Neutrophil (primary cell): ENCODE measurements around the gene PMS1.

Experiments
- H3K27ac ChIP-seq: fragments of 200-600 bp; sonication (generic); 2 replicates; pipeline ENCODE4 v1.5.1; 2016; ENCODE audit warnings: mild to moderate bottlenecking, moderate library complexity
- H3K27me3 ChIP-seq: fragments of 200-600 bp; sonication (generic); 2 replicates; pipeline ENCODE4 v1.6.0; 2016; ENCODE audit warnings: mild to moderate bottlenecking
- H3K36me3 ChIP-seq: fragments of 200-600 bp; sonication (generic); 2 replicates; pipeline ENCODE4 v1.5.1; 2017
- H3K4me1 ChIP-seq, 2 experiments: fragments of 200-600 bp in 1 of 2; sonication (generic) in 1 of 2; 1 replicate in 1 of 2; 2 replicates in 1 of 2; pipeline versions ENCODE4 v1.5.1 to v1.6.1; 2013 to 2016; ENCODE audit warnings: low read depth in 1 of 2, low read length in 1 of 2, mild to moderate bottlenecking in 1 of 2, moderate library complexity in 1 of 2; ENCODE audit not compliant: control insufficient read depth in 1 of 2, insufficient read depth in 1 of 2
- H3K4me3 ChIP-seq, 2 experiments: fragments of 200-600 bp in 1 of 2; sonication (generic) in 1 of 2; 1 replicate in 1 of 2; 2 replicates in 1 of 2; pipeline ENCODE4 v1.5.1; 2013 to 2016; ENCODE audit warnings: low read depth in 1 of 2, low read length in 1 of 2, mild to moderate bottlenecking in 1 of 2, moderate library complexity in 1 of 2
- H3K9me3 ChIP-seq: fragments of 200-600 bp; sonication (generic); 2 replicates; pipeline ENCODE4 v1.5.1; 2016
- TF ChIP-seq, protein P1 (sequence below): fragments of 200-600 bp; sonication (generic); IDR thresholded peaks from 2 replicates; pipeline ENCODE4 v1.5.1; 2016; ENCODE audit warnings: antibody characterized with exemption

Gene PMS1

DNA sequence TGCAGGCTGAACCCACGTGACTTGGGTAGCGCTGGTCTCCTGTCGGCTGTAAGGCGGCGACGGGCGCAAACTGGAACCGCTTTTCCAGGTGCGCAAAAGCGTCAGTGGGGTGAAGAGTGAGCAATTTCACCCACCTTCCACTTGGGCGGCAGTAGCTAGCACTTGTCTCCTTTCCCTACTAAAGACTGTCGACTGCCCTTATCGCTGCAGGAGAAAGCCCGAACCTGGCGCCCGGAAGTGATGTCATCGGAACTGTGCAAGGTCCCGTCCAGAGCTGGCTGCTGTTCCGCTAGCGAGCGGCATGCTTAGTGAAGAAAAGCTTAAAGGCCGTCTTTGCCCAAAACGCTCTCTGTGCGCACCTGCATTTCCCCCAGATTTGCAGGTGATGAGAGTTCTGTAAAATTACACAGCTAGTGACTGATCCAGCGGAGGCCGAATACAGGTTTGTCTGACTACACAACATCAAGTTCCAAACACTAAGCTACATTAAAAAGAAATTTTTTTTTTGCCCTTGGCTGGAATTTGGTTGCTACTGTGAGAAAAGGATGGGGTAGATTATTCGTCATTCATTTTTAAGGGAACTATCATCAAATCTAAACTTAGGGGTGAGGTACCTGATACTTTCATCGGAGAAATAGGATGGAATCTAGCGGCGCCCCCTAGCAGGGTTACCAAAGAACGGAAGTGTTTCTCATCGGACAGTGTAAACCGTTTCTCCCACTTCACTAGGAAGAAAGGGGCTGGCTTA lies 21.5 kb upstream of the PMS1 start, which contains the start of gene OSGEPL1:
OSGEPL1 (minus strand) TSS at position 242 of the 748 bp plus-strand sequence. CDS start 1,152 bp downstream, outside the sequence.
- Histone ChIP-seq H3K27ac (peak within 1 kb of the TSS; percentile 86), H3K4me1 (peaks cover 5 to 9% of the 10 kb centered on the region in 2 experiments), H3K36me3 (peaks cover 9% of the 10 kb centered on the region), H3K9me3 (no peaks in the 10 kb centered on the region), H3K4me3 (peak within 1 kb of the TSS; percentile 84 to 87), H3K27me3 (no peaks in the 10 kb centered on the region)
- TF ChIP-seq, protein P1, sequence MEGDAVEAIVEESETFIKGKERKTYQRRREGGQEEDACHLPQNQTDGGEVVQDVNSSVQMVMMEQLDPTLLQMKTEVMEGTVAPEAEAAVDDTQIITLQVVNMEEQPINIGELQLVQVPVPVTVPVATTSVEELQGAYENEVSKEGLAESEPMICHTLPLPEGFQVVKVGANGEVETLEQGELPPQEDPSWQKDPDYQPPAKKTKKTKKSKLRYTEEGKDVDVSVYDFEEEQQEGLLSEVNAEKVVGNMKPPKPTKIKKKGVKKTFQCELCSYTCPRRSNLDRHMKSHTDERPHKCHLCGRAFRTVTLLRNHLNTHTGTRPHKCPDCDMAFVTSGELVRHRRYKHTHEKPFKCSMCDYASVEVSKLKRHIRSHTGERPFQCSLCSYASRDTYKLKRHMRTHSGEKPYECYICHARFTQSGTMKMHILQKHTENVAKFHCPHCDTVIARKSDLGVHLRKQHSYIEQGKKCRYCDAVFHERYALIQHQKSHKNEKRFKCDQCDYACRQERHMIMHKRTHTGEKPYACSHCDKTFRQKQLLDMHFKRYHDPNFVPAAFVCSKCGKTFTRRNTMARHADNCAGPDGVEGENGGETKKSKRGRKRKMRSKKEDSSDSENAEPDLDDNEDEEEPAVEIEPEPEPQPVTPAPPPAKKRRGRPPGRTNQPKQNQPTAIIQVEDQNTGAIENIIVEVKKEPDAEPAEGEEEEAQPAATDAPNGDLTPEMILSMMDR, result peak; percentile 36

DNA sequence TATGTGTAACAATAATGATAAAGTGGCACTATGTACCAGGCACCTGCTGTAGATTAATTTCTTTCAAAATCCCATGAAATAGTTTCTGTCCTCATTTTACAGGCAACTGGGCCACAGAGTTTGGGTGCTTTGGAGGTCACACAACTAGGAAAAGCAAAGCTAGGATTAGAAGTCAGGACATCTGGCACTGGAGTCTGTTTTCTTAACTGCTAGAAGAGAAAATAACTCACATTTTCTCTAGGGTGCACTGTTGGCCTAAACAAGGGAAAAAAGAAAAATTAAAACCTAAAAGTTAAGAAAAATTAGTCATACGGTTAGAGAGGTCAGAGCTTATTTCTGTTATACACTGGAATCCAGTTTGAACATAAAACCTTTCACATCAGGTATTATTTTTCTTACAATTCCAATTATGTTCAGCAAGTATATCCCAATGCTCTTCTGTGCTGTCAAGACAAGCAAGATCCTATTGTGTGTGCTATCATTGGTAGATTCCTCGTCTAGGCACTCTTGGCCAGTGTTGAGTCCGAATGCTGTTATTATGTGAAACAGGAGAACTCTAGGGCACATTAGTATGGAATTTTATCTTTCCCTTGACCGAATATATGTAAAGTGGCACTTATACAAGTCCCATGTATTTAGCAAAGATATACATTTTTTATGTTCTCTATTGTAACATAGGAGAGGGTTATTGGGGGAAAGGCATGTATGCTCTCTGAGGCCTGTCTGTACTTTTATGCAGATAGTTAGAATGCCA lies 20.2 kb upstream of the PMS1 start:
- Histone ChIP-seq H3K9me3 (no peaks in the 10 kb centered on the region), H3K4me3 (no peak overlapping the region), H3K4me1 (peaks cover 5 to 9% of the 10 kb centered on the region in 2 experiments), H3K27me3 (no peaks in the 10 kb centered on the region), H3K36me3 (peaks cover 9% of the 10 kb centered on the region), H3K27ac (no peak overlapping the region)
- TF ChIP-seq, protein P1, result no peak

DNA sequence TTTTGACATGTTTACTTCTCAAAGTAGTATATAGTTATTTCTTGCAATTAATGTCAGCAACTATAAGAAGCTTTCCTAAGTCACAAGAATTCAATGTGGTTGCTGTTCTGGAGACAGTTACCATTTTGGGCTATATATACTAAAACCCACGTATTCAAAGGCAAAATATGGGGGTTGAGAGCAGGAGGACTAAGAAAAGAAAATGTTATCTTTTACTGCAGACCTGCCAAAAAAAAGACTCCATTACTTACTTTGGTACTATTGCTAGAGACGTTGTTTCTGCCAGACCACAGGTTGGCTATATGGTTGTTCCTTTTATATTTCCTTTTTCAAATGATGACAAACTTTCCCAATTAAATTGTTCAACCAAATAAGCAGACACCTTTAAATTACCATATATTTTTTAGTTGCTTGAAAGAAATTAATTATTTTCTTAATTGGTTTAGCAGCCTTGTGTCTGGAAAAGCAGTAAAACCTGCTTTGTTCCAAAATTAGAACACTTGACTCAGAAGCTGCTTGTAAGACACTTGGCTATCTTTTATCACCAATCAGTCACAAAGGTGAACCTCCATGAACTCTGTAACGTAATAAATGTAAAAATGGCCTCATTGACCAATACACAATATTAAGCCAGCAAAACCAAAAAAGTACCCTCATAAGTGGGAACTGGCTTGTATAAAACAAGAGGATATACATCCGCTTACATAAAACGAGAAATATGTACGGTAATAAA lies 13.5 kb upstream of the PMS1 start:
- TF ChIP-seq, protein P1, result no peak
- Histone ChIP-seq H3K4me3 (no peak overlapping the region), H3K27me3 (no peaks in the 10 kb centered on the region), H3K4me1 (peaks cover 9 to 13% of the 10 kb centered on the region in 2 experiments), H3K27ac (no peak overlapping the region), H3K9me3 (no peaks in the 10 kb centered on the region), H3K36me3 (peaks cover 48% of the 10 kb centered on the region)

DNA sequence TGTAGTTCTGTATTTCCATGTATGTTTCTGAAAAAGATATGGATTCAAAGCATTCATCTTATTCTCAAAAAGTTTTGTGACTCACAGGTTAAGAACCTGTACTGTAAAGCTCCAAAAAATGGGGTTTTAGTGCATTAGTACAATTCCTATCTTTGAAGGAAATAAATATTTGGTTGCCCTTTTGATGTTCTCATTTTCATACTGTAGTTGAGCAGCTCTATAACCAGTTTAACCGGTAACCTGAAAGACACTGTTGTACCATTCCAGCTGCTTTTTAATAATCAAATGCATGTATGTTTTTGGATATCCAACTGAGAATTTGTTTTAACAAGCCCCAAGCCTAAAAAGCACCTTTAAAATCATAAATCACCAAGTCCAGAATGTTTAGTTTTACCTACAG lies 12.0 kb upstream of the PMS1 start:
- peaks cover 9 to 13% of the 10 kb centered on the region in 2 experiments for H3K4me1 ChIP-seq
- TF ChIP-seq, protein P1, result no peak
- no peaks in the 10 kb centered on the region for H3K9me3 ChIP-seq
- H3K4me3 ChIP-seq, result no peak overlapping the region
- H3K27me3 ChIP-seq, result no peaks in the 10 kb centered on the region
- peaks cover 49% of the 10 kb centered on the region for H3K36me3 ChIP-seq
- H3K27ac ChIP-seq, result peak overlapping the region; percentile 53

DNA sequence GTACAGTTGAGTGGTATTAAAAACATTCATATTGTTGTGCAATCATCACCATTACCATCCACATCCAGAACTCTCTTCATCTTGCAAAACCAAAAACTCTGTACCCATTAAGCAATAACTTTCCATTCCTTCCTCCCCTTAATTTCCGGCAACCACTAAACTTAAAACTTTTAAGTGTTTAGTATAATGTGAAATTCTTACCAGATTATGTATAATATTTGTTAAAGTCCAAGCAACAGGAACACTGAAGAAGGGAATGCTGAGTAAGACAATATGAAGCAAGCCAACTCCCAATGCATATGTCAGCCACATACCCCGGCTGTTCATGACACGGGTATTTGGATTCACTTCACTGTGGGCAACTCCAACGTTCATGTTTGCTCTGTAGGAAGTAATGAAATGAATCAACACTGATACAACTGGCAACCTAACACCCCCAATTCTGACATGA lies 2.0 kb upstream of the PMS1 start:
- H3K36me3 ChIP-seq, result peaks cover 31% of the 10 kb centered on the region
- H3K9me3 ChIP-seq, result no peaks in the 10 kb centered on the region
- H3K4me1 ChIP-seq, result peaks cover 24 to 30% of the 10 kb centered on the region in 2 experiments
- TF ChIP-seq, protein P1, result no peak
- H3K27ac ChIP-seq, result peak overlapping the region; percentile 98
- H3K27me3 ChIP-seq, result no peaks in the 10 kb centered on the region
- H3K4me3 ChIP-seq, result no peak overlapping the region
